VCaP (cell line): Measurements from ENCODE around the gene TGM6.

Source experiments
- H3K27ac ChIP-seq: fragments of 450-650 bp; 2 replicates; pipeline ENCODE4 v1.5.1; 2017
- TF ChIP-seq, protein P1 (sequence below): fragments of 450-650 bp; conservative IDR thresholded peaks from 2 replicates; pipeline ENCODE4 v1.5.1; 2017; ENCODE audit warnings: mild to moderate bottlenecking, moderate library complexity

Gene TGM6

DNA sequence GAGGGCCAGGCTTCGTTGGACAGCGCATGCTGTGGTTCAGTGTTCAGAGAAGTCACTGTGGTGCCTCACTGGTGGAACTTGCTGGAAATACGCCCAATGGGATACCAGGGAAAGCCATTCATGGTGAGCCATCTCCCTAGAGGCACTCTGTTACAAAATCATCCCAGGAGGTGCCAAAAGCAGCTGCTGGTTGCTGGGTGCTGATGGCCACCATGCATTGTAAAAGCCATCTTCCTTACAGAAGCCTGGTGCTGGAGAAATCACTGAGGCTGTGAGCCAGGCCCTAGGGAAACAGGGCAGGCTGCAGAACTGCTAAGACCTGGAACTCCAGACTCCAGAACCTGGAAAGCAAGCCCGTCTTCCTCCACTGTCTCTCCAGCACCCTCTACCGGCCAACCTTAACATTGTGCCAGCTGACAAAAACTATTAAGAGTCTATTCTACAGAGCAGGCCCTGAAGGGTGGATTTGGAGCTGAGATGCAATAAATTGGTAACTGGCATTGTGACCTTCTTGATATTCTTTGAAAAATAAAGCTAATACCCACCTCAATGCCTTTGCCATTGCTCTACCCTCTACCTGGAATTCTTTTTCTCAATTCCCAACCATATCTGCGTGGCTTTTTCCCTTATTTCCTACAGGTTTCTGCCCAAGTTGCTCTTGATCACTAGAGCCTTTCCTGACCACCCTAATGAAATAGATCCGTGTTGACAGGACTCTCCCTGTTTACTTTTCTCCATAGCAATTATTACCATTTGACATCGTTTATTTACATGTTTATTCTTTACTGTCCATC is 71.4 kb downstream of the TGM6 start:
- H3K27ac ChIP-seq: no peak overlapping the region
- TF ChIP-seq, protein P1, sequence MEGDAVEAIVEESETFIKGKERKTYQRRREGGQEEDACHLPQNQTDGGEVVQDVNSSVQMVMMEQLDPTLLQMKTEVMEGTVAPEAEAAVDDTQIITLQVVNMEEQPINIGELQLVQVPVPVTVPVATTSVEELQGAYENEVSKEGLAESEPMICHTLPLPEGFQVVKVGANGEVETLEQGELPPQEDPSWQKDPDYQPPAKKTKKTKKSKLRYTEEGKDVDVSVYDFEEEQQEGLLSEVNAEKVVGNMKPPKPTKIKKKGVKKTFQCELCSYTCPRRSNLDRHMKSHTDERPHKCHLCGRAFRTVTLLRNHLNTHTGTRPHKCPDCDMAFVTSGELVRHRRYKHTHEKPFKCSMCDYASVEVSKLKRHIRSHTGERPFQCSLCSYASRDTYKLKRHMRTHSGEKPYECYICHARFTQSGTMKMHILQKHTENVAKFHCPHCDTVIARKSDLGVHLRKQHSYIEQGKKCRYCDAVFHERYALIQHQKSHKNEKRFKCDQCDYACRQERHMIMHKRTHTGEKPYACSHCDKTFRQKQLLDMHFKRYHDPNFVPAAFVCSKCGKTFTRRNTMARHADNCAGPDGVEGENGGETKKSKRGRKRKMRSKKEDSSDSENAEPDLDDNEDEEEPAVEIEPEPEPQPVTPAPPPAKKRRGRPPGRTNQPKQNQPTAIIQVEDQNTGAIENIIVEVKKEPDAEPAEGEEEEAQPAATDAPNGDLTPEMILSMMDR: peak; percentile 97

DNA sequence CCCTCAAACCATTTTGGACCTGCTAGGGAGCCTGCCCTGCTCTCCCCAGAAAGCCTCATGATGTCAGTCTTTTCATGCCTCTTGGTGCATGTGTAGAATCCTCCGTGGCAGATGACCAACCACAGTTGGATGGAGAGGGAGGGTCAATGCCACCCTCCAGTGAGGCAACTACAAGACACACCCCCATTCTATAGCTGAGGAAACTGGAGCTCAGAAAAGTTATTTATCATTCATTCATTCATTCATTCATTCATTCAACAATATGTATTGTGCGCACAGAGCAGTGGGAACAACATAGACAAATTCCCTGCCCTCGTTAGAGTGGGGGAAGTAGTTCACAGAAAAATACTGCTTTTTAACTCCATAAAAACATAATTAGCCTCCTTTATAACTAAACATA is 73.1 kb downstream of the TGM6 start:
- H3K27ac ChIP-seq: no peak overlapping the region
- TF ChIP-seq, protein P1: no peak

DNA sequence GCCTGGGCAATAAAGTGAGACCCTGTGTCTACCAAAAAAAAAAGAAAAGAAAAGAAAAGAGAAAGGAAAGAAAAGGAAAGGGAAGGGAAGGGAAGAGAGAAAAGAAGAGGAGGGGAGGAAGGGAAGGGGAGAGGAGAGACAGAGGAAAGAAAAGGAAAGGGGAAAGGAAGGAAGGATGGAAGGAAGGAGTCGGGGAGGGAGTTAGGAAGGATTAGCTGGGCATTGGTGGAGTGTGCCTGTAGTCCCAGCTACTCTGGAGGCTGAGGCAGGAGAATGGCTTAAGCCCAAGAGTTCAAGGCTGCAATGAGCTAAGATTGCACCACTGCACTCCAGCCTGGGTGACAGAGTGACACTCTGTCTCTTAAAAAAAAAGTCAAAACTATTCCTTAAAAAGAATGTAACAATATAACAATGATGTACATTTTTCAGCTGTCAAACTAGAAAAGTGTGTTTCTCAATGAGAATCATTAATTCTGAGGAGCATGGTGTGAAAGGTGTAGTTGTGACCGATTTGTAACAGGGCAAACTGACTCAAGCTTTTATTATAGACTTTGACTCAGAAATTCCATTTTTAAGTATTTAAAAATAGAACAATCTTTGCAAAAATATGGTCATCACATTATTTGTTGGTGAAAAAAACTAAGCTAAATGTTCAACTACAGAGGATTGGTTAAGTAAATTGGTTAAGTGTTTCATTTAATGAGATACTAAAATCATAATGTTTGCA is 75.2 kb downstream of the TGM6 start:
- no peak overlapping the region for H3K27ac ChIP-seq
- TF ChIP-seq, protein P1: no peak

DNA sequence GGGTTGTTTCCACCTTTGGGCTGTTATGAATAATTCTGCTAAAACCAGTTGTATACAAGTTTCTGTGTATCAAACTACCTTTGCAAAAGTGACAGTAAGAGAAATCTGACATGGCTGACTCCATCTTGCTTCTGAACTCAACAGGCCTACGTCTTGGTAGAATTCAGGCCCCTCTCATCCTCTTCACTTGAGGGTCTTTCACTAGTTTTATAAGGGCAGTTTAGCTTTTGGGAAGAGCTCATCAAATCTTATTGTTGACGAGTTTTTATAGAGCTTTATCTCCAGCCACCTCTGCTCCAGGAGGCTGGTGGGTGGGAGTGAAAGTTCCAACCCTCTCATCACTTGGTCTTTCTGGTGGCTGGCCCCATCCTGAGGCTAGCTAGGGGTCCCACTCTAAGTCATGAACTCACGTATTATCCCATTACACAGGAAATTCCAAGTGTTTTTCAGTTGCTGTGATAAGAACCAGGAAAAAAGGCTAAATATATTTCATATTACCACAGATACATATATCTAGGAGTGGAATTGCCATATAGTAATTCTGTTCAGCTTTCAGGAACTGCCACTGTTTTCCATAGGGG is 78.3 kb downstream of the TGM6 start:
- H3K27ac ChIP-seq: peak overlapping the region; percentile 40; the same call in 1 of the 2 replicates
- TF ChIP-seq, protein P1: no peak

DNA sequence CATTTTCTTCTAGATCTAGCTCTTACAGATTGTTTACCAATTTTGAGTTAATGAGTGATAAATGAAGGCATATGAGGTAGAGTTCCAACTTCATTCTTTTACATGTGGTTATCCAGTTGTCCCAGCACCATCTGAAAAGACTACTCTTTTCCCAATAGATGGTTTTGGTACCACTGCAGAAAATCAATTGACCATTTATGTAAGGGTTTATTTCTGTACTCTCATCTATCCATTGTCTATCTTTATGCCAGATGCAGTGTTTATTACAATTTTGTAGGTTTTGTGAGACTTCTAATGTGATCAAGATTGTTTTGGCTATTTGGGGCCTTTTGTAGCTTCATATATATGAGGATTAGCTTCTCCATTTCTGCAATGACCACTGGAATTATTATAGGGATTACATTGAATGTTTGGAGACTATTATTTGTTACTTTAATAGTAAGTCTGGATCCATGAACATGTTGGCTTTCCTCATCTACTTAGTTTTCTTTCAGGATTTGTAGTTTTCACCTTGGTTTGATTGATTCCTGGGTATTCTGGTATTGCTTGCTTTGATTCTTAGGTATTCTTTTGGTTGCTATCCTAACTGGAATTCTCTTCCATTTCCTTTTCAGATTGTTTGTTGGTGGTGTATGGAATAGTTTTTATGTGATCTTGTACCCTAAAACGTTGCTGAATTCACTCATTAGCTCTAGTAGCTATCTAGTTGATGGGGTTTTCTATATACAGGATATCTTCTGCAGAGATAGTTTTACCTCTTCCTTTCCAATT is 79.5 kb downstream of the TGM6 start:
- TF ChIP-seq, protein P1: no peak
- H3K27ac ChIP-seq: no peak overlapping the region

DNA sequence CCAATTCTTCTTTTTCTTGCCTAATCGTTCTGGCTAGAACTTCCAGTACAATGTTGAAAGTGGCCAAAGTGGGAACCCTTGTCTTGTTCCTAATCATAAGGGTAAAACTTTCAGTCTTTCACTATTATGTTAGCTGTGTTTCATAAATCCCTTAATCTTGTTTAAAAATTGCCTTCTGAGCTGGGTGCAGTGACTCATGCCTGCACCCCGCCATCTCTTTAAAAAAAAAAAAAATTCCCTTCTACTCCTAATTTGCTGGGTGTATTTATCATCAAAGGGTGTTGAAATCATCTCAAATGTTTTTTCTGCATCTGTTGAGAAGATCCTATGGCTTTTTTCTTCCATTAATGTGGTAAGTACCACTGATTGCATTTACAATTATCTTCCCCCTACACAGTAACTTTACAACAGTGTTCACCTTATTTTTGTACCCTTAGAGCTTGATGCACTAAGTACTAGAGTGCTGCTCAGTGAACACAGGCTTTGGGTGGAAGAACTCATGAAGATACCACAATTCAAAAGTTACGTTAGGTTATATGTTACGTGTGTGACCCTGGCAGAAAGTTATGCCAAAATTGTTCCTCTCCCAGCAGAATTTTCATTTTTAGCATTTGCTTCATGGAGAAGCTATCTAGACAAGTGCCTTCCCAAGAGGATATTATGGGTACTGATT is 80.2 kb downstream of the TGM6 start:
- TF ChIP-seq, protein P1: no peak

More for the DNA sequence above, 80.2 kb downstream of the TGM6 start:
- H3K27ac ChIP-seq: no peak overlapping the region
